ENCODE results near the gene STAC3. TPM values are rescaled to one million over a fixed set of nuclear protein-coding genes. Genes with fewer than 3 reads are reported as not detected.

Gene STAC3
- total RNA-seq, 1 donor from 2014 or later = 4.6 TPM

GRCh38 chr12:57243521-57244311 lies 7.3 kb downstream of the STAC3 start:
- Mint-ChIP-seq H3K27ac (peak overlapping the region; percentile 42), H3K4me1 (peaks cover 55% of the 10 kb centered on the region), H3K27me3 (peaks cover 6% of the 10 kb centered on the region), H3K9me3 (no peaks in the 10 kb centered on the region), H3K4me3 (peak overlapping the region; percentile 89), H3K36me3 (ENCODE audit: low read depth) (peaks cover 10% of the 10 kb centered on the region)
- DNase-seq (peak; percentile 77), ATAC-seq (ENCODE audit: low read depth) (no peak)
- POLR2A ChIA-PET = interaction anchor here (0.6 to 9.0 kb wide), 9 partner anchors 9 to 518 kb away, joined by 3 to 268 read pairs (median 5); partner anchors contain the start of genes LRP1, NXPH4, SHMT2 and STAT6
- intact Hi-C loops (cut with micrococcal nuclease) = loop anchor here (1.0 to 10.0 kb wide), 6 partner anchors 30 to 609 kb away; partner anchors contain the start of genes BAZ2A, LRP1 and ZBTB39
- TF ChIP-seq CTCF (IDR thresholded peaks at IDR 0.05) = no peak
- CTCF ChIA-PET = interaction anchor here (1.0 to 20.9 kb wide), 16 partner anchors 9 to 209 kb away, joined by 3 to 390 read pairs (median 4); partner anchors contain the start of genes NXPH4 and SHMT2

- peaks cover 59% of the 10 kb centered on the region for H3K4me1 Mint-ChIP-seq
- H3K27ac Mint-ChIP-seq = peak overlapping the region; percentile 84
- no peaks in the 10 kb centered on the region for H3K9me3 Mint-ChIP-seq
- POLR2A ChIA-PET = interaction anchor here (1.0 to 9.0 kb wide), 12 partner anchors 9 to 517 kb away, joined by 3 to 268 read pairs (median 5); partner anchors contain the start of genes LRP1, NXPH4, SHMT2 and STAT6
- DNase-seq (peak; percentile 76), ATAC-seq (ENCODE audit: low read depth) (peak; percentile 33)
- TF ChIP-seq CTCF (IDR thresholded peaks at IDR 0.05) = no peak
- H3K36me3 Mint-ChIP-seq (ENCODE audit: low read depth) = peaks cover 10% of the 10 kb centered on the region
- CTCF ChIA-PET = interaction anchor here (0.7 to 20.9 kb wide), 17 partner anchors 10 to 213 kb away, joined by 3 to 390 read pairs (median 4); partner anchors contain the start of genes NXPH4 and SHMT2
- peak overlapping the region; percentile 89 for H3K4me3 Mint-ChIP-seq
- H3K27me3 Mint-ChIP-seq = peaks cover 6% of the 10 kb centered on the region
- intact Hi-C loops (cut with micrococcal nuclease) = loop anchor here (1.0 to 10.0 kb wide), 8 partner anchors 30 to 927 kb away; partner anchors contain the start of genes BAZ2A, LRP1, R3HDM2 and ZBTB39
Observed at GRCh38 chr12:57242691-57243454, 8.1 kb downstream of the STAC3 start.

GRCh38 chr12:57242329-57242690 lies 8.7 kb downstream of the STAC3 start:
- DNase-seq (no peak), ATAC-seq (ENCODE audit: low read depth) (no peak)
- peaks cover 10% of the 10 kb centered on the region for H3K36me3 Mint-ChIP-seq (ENCODE audit: low read depth)
- no peaks in the 10 kb centered on the region for H3K9me3 Mint-ChIP-seq
- peaks cover 64% of the 10 kb centered on the region for H3K4me1 Mint-ChIP-seq
- H3K27me3 Mint-ChIP-seq = peaks cover 11% of the 10 kb centered on the region
- TF ChIP-seq CTCF (IDR thresholded peaks at IDR 0.05) = no peak
- CTCF ChIA-PET = interaction anchor here (0.7 to 20.9 kb wide), 17 partner anchors 9 to 214 kb away, joined by 3 to 390 read pairs (median 4); partner anchors contain the start of genes NXPH4 and SHMT2
- H3K27ac Mint-ChIP-seq = peak overlapping the region; percentile 84
- peak overlapping the region; percentile 89 for H3K4me3 Mint-ChIP-seq
- intact Hi-C loops (cut with micrococcal nuclease) = loop anchor here (1.0 to 10.0 kb wide), 5 partner anchors 174 to 926 kb away; partner anchors contain the start of genes BAZ2A, R3HDM2 and ZBTB39
- POLR2A ChIA-PET = interaction anchor here (1.0 to 9.0 kb wide), 13 partner anchors 9 to 517 kb away, joined by 3 to 268 read pairs (median 5); partner anchors contain the start of genes LRP1, NXPH4, SHMT2 and STAT6

- H3K27me3 Mint-ChIP-seq = peaks cover 11% of the 10 kb centered on the region
- no peak for TF ChIP-seq CTCF (IDR thresholded peaks at IDR 0.05)
- peaks cover 71% of the 10 kb centered on the region for H3K4me1 Mint-ChIP-seq
- ChIA-PET CTCF (interaction anchor here (1.3 to 20.9 kb wide), 11 partner anchors 8 to 211 kb away, joined by 4 to 390 read pairs (median 9); partner anchors contain the start of genes NXPH4, SHMT2 and STAC3), POLR2A (interaction anchor here (0.6 to 9.0 kb wide), 10 partner anchors 8 to 225 kb away, joined by 3 to 268 read pairs (median 4); partner anchors contain the start of genes NXPH4, SHMT2 and STAT6)
- DNase-seq (no peak), ATAC-seq (ENCODE audit: low read depth) (no peak)
- peaks cover 8% of the 10 kb centered on the region for H3K36me3 Mint-ChIP-seq (ENCODE audit: low read depth)
- H3K27ac Mint-ChIP-seq = peak overlapping the region; percentile 59
- H3K4me3 Mint-ChIP-seq = peak overlapping the region; percentile 89
- no peaks in the 10 kb centered on the region for H3K9me3 Mint-ChIP-seq
- intact Hi-C loops (cut with micrococcal nuclease) = loop anchor here (1.0 to 10.0 kb wide), 5 partner anchors 173 to 925 kb away; partner anchors contain the start of genes BAZ2A, R3HDM2 and ZBTB39
Observed at GRCh38 chr12:57241402-57242310, 9.3 kb downstream of the STAC3 start.
